Ishikawa (cell line): ENCODE results near the gene GNA15.

Experiments
- CEBPB ChIP-seq: IDR thresholded peaks from 2 replicates; pipeline ENCODE4 v1.6.1; 2012
- TEAD4 ChIP-seq: IDR thresholded peaks from 2 replicates; pipeline ENCODE4 v1.6.1; 2012
- TF ChIP-seq, protein P1 (sequence below): IDR thresholded peaks from 2 replicates; pipeline ENCODE4 v1.6.1; 2012; ENCODE audit warnings: low read depth, mild to moderate bottlenecking

- TF ChIP-seq, protein P1, sequence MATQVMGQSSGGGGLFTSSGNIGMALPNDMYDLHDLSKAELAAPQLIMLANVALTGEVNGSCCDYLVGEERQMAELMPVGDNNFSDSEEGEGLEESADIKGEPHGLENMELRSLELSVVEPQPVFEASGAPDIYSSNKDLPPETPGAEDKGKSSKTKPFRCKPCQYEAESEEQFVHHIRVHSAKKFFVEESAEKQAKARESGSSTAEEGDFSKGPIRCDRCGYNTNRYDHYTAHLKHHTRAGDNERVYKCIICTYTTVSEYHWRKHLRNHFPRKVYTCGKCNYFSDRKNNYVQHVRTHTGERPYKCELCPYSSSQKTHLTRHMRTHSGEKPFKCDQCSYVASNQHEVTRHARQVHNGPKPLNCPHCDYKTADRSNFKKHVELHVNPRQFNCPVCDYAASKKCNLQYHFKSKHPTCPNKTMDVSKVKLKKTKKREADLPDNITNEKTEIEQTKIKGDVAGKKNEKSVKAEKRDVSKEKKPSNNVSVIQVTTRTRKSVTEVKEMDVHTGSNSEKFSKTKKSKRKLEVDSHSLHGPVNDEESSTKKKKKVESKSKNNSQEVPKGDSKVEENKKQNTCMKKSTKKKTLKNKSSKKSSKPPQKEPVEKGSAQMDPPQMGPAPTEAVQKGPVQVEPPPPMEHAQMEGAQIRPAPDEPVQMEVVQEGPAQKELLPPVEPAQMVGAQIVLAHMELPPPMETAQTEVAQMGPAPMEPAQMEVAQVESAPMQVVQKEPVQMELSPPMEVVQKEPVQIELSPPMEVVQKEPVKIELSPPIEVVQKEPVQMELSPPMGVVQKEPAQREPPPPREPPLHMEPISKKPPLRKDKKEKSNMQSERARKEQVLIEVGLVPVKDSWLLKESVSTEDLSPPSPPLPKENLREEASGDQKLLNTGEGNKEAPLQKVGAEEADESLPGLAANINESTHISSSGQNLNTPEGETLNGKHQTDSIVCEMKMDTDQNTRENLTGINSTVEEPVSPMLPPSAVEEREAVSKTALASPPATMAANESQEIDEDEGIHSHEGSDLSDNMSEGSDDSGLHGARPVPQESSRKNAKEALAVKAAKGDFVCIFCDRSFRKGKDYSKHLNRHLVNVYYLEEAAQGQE: no peak
- TF ChIP-seq TEAD4: no peak
- TF ChIP-seq CEBPB: no peak
Observed at GRCh38 chr19:3208317-3209207, 72.7 kb downstream of the GNA15 start.
